Embryonic facial prominence (tissue), 1 donor: ENCODE data around the gene CALD1.
"Not testable (repeated sequence)": the region's sequence is repeated elsewhere in the genome, so short reads cannot be mapped to it uniquely, and the experiment has no call there.

Experiments
- DNase-seq: peaks from one replicate; pipeline ENCODE4 v3.0.0-alpha.2; 2016; ENCODE audit errors: extremely low spot score

Gene CALD1

GRCh38 chr7:134947329-134947728 is 167.9 kb downstream of the CALD1 start:
- DNase-seq: no peak

- DNase-seq: no peak
Measured at GRCh38 chr7:134947831-134948230, 168.4 kb downstream of the CALD1 start.

- DNase-seq: no peak
Measured at GRCh38 chr7:134948246-134948645, 168.8 kb downstream of the CALD1 start.

DNA sequence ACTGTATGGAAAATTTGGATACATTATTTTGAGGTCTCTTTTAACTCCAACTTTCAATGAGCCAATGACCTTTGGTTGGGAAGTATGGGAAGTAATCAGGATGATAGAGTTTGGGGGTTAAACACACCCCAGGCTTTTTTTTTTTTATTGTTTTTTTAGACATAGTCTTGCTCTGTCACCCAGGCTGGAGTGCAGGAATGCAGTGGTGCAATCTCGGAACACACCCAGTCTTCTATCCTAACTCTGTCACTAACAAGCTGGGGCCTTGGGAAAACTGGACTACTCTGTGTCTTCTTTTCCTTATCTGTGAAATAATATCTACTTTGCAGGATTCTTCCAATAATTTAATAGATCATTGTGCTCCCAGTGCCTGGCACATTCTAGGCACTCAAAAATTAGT is 169.3 kb downstream of the CALD1 start:
- no peak for DNase-seq

GRCh38 chr7:134949171-134949570 is 169.7 kb downstream of the CALD1 start:
- DNase-seq: no peak

DNA sequence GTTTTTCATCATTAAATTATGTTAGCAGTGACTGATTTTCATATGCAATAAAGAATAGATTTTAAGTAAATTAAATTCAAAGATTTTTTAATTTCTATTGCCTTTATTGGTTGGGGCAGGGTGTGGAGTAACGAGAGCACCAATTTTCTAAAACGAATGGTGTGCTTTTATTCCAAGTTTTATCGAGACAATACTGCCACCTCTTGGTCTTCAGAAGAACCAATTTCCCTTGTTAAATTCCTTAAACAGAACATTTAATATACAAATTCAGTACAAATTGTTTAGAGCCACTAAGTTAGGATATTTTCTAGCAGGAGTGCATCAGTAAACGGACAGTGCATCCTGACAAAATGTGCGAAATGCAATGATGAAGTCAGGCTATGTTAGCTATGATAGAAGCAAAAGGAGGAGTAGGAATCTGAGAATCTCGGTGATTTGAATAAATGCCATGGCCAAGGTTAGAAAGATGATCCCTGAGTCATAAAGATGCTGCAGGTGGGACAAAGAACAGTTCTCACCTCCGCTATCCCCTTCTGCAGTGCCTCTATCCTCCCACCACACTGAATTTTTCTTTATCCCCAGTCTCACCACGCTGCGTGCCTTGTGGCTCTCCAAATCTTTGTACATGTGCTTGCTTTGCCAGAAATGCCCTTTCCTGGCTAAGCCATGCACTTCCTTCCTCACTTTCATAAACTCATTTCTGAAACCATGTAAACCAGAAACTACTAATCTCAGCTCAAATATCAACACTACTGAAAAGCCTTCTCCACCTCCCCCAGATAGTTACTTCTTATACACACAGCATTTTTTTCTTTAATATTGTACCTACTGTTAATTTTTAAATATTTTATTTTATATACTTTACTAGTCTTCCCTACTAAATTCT is 175.0 kb downstream of the CALD1 start:
- DNase-seq: peak; percentile 27

GRCh38 chr7:134957005-134957404 is 177.6 kb downstream of the CALD1 start:
- no peak for DNase-seq

- no peak for DNase-seq
Measured at GRCh38 chr7:134959810-134960209, 180.4 kb downstream of the CALD1 start.

- peak; percentile 10 for DNase-seq
Measured at GRCh38 chr7:134962270-134962780, 182.9 kb downstream of the CALD1 start.

DNA sequence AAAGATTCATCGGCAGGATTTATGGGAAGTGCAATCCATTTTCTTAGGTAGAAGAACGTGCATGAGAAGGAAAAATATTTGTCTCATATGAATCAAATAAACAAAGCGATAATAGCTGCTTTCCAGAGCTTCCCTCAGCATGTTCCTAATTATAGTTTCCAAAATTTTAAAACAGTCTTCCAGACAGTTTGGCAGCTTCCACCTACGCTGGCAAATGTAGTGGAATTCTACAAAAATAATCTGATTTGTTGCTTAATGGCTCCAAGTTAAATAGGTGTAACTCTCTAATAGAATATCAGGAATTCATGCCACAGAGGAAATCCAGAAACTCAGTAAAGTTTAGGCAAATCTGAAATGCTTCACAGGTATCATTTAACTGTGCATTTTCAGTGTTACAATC is 183.6 kb downstream of the CALD1 start:
- peak; percentile 22 for DNase-seq

- no peak for DNase-seq
Measured at GRCh38 chr7:134966691-134967090, 187.3 kb downstream of the CALD1 start.

DNA sequence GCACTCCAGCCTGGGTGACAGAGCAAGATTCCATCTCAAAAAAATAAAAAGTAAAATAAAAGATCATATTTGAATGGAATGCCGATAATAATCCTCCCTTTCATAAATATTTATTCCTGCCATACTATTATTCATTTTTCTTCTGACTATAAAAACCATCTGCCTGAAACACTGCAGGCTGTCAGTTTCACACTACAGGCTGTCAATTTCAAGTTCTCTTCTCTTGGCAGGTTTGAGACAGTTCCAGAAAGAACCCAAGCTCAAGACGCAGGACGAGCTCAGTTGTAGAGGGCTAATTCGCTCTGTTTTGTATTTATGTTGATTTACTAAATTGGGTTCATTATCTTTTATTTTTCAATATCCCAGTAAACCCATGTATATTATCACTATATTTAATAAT is 188.7 kb downstream of the CALD1 start:
- DNase-seq: no peak

DNA sequence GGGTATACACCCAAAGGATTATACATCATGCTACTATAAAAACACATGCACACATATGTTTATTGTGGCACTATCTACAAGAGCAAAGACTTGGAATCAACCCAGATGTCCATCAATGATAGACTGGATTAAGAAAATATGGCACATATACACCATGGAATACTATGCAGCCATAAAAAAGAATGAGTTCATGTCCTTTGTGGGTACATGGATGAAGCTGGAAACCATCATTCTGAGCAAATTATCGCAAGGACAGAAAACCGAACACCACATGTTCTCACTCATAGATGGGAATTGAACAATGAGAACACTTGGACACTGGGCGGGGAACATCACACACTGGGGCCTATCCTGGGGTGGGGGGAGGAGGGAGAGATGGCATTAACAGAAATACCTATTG is 202.2 kb downstream of the CALD1 start:
- DNase-seq: not testable (repeated sequence)

- no peak for DNase-seq
Measured at GRCh38 chr7:134985894-134986362, 206.5 kb downstream of the CALD1 start.

- peak; percentile 97 for DNase-seq
Measured at GRCh38 chr7:134986363-134987251, 207.2 kb downstream of the CALD1 start, which contains the start of gene AGBL3. AGBL3 (plus strand) TSS chr7:134986508; CDS start chr7:134987934, 1,426 bp downstream.

DNA sequence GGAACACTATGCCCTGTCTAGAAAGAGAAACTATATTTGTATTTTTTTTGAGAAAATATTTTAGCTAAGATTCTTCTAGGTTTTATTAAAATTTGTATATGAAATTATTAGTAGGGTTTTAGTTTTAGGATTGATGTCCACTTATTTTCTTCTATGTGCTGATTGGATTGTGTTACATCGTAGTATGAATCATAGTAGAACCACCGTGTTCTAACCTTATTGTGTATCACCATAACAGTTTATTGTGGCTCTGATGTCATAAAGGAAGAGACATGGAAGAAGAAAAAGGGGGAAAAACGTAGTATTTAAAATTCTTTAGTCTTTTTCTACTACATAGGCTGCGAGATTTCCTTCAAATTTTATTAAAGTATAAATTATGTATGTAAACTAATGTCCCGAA is 208.7 kb downstream of the CALD1 start:
- DNase-seq: no peak

DNA sequence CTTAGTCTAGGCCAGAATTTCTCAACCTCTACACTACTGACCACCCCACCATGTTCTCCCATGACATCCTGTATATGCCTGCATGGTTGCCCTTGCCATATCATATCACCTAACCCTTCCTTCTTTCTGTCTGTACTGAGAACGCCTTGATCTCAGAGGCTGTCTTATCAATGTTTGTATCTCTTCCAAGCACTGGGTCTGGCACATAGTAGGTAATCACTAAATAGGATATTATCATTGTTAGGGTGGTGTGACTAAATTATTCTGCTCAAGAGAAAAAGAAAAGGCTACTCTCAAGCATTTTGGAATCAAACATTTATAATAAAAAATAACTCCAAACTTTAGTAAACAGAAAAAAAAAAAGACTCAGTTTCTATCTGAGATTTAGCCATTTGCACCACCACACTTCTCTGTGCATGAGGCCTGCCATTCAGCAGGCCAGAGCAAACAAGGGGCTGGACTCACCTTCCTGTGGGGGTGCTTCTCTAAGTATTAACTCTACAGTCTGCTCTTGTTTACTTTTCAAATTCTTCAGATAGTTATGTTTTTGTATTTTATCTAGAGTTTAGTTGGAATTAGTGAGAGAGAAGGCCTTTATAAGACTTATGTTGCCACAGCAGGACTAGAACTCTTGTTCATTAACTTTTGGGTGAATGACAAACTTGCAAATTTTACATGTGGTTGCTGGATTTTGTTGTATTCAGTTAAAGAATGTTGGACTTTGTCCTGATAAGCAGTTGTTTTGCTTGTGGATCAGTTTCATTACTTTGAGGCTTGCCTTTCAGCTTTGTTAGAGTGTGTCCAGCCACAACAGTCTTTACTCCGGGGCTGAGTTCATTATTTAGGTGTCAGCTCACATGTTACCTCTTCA is 212.3 kb downstream of the CALD1 start:
- no peak for DNase-seq

DNA sequence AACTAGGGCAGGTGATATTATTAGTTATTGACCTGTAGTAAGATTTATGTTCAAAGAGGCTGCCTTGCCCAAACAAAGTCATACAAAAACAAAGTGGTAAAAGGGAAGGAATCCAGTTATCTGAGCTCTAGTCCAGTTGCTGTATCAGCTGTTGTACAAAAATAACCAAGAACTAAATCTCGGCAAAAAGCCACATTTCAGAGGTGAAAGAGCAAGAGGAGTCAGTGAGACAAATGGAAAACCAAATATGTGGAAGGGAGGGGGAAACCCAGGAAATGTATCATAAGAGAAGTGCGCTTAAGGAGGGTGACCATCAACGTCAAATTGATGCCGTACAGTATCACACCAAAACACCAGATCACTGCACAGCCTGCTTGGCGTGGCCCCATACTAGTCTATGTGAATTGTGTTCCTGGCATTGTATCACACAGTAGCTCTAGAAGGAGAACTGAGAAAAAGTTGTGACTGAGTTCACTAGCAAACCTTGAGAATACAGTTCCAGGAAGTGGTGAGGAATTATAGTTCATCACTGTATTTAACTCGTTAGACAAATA is 213.3 kb downstream of the CALD1 start:
- DNase-seq: no peak

GRCh38 chr7:134993877-134994456 is 214.5 kb downstream of the CALD1 start:
- DNase-seq: no peak
